Fibroblast of lung (primary cell): ENCODE results near the gene ENTR1.

Experiments used
- CTCF ChIP-seq, 2 donors: IDR thresholded peaks in 1 of 2; conservative IDR thresholded peaks in 1 of 2; 1 replicate in 1 of 2; 2 replicates in 1 of 2; pipeline ENCODE4 v1.5.1; 2011 to 2012; ENCODE audit warnings: low read length in 2 of 2, control low read depth in 1 of 2, inconsistent platforms in 1 of 2, low read depth in 1 of 2, mild to moderate bottlenecking in 1 of 2
- EZH2 ChIP-seq: IDR thresholded peaks from 2 replicates; pipeline ENCODE4 v1.5.1; 2012; ENCODE audit warnings: low read length, control low read depth, mild to moderate bottlenecking; ENCODE audit errors: missing control alignments

GRCh38 chr9:136371533-136371880 lies 38.9 kb downstream of the ENTR1 start:
- TF ChIP-seq EZH2 (no peak), CTCF (conservative IDR thresholded peaks at IDR 0.05 in 1 of 2, IDR thresholded peaks at IDR 0.05 in 1 of 2; ENCODE audit: low read depth in 1 of 2, low read length in 2 of 2) (no peak)
